Endodermal cell (in vitro differentiated cells): Measurements from ENCODE around the gene PTPRN2. TPM values are rescaled to one million over a fixed set of nuclear protein-coding genes. Genes with fewer than 3 reads are reported as not detected.

Experiments used
- DNase-seq: peaks from one replicate; pipeline ENCODE4 v3.0.0-alpha.2; 2017
- H3K27ac ChIP-seq: 2 replicates; pipeline ENCODE4 v1.5.1; 2013; ENCODE audit warnings: mild to moderate bottlenecking, low read depth, low read length, moderate library complexity
- H3K27me3 ChIP-seq: 2 replicates; pipeline ENCODE4 v1.6.1; 2013; ENCODE audit warnings: mild to moderate bottlenecking, low read length, moderate library complexity; ENCODE audit not compliant: insufficient read depth, control insufficient read depth, poor library complexity, severe bottlenecking
- H3K36me3 ChIP-seq: 2 replicates; pipeline ENCODE4 v1.7.0; 2013; ENCODE audit warnings: mild to moderate bottlenecking, low read length, moderate library complexity; ENCODE audit not compliant: control insufficient read depth, insufficient read depth
- H3K4me1 ChIP-seq: one replicate; pipeline ENCODE4 v1.7.0; 2013; ENCODE audit warnings: low read length; ENCODE audit not compliant: control insufficient read depth, insufficient read depth
- H3K4me3 ChIP-seq: 2 replicates; pipeline ENCODE4 v1.5.1; 2013; ENCODE audit warnings: mild to moderate bottlenecking, low read length, moderate library complexity
- H3K9ac ChIP-seq: 2 replicates; pipeline ENCODE4 v1.6.1; 2013; ENCODE audit warnings: mild to moderate bottlenecking, low read length, moderate library complexity; ENCODE audit not compliant: poor library complexity, severe bottlenecking; ENCODE audit errors: extremely low read depth
- H3K9me3 ChIP-seq: 2 replicates; pipeline ENCODE4 v1.6.1; 2013; ENCODE audit warnings: mild to moderate bottlenecking, low read length, moderate library complexity; ENCODE audit not compliant: control insufficient read depth
- H3K27ac Mint-ChIP-seq: 2 replicates; pipeline ENCODE4 v1.8.0; 2020; ENCODE audit warnings: mixed read lengths
- H3K27me3 Mint-ChIP-seq: 2 replicates; pipeline ENCODE4 v1.8.0; 2021; ENCODE audit warnings: mild to moderate bottlenecking, mixed read lengths; ENCODE audit not compliant: insufficient read depth
- H3K36me3 Mint-ChIP-seq: 2 replicates; pipeline ENCODE4 v1.8.0; 2020; ENCODE audit warnings: low read depth, mixed read lengths
- H3K4me1 Mint-ChIP-seq: 2 replicates; pipeline ENCODE4 v1.8.0; 2020; ENCODE audit warnings: mixed read lengths
- H3K4me3 Mint-ChIP-seq: 2 replicates; pipeline ENCODE4 v1.8.0; 2020; ENCODE audit warnings: mild to moderate bottlenecking, moderate library complexity, mixed read lengths
- H3K9me3 Mint-ChIP-seq: 2 replicates; pipeline ENCODE4 v1.8.0; 2020; ENCODE audit warnings: mild to moderate bottlenecking, mixed read lengths
- CTCF ChIP-seq: fragments of 200-600 bp; sonication (generic); conservative IDR thresholded peaks from 2 replicates; pipeline ENCODE4 v1.5.0; 2021; ENCODE audit warnings: antibody characterized with exemption, mild to moderate bottlenecking
- WGBS, 2 experiments: methylation state at CpG; one replicate each; pipeline versions ENCODE4 v1.1.5 to v1.1.7; 2013; ENCODE audit warnings: missing lambda C conversion rate in 2 of 2, mixed read lengths in 1 of 2; ENCODE audit not compliant: insufficient coverage in 1 of 2, insufficient read length in 1 of 2; 5-methylcytosine and 5-hydroxymethylcytosine counted together
- total RNA-seq, 2 donors: library from RNA; stranded (reverse); fragmentation: NEBNext Ultra II Directional in 1 of 2; extraction: Animal tissue kit (Norgen Biotek cat#: 25700) in 1 of 2; gene quantifications; 2 replicates in 1 of 2; 3 replicates in 1 of 2; pipeline ENCODE4 v1.2.1, GENCODE V29; 2021

Gene PTPRN2
- total RNA-seq, 2 donors from 2014 or later = 0.69 to 1.2 TPM

GRCh38 chr7:158351481-158351880, 236.1 kb downstream of the PTPRN2 start:
- H3K4me1 Mint-ChIP-seq = peaks cover 10% of the 10 kb centered on the region
- Histone ChIP-seq H3K27me3 (no peaks in the 10 kb centered on the region), H3K36me3 (no peaks in the 10 kb centered on the region), H3K4me1 (no peaks in the 10 kb centered on the region), H3K9me3 (peaks cover 75% of the 10 kb centered on the region), H3K9ac (no peak overlapping the region), H3K4me3 (no peak overlapping the region), H3K27ac (no peak overlapping the region)
- H3K9me3 Mint-ChIP-seq = peaks cover 17% of the 10 kb centered on the region
- H3K36me3 Mint-ChIP-seq = peaks cover 2% of the 10 kb centered on the region
- H3K27me3 Mint-ChIP-seq = peaks cover 42% of the 10 kb centered on the region
- WGBS, 2 experiments = 85 to 91% methylated on average over 8 to 9 of the region's 9 CpGs
- peak overlapping the region; percentile 53 for H3K4me3 Mint-ChIP-seq
- DNase-seq = peak; percentile 47
- no peak overlapping the region for H3K27ac Mint-ChIP-seq
- TF ChIP-seq CTCF = no peak

- H3K9me3 ChIP-seq = peaks cover 75% of the 10 kb centered on the region
- no peaks in the 10 kb centered on the region for H3K36me3 ChIP-seq
- Mint-ChIP-seq H3K36me3 (peaks cover 2% of the 10 kb centered on the region), H3K4me1 (peaks cover 5% of the 10 kb centered on the region), H3K27ac (no peak overlapping the region), H3K9me3 (peaks cover 17% of the 10 kb centered on the region), H3K4me3 (peak overlapping the region; percentile 53), H3K27me3 (peaks cover 42% of the 10 kb centered on the region)
- H3K9ac ChIP-seq = no peak overlapping the region
- TF ChIP-seq CTCF = no peak
- peak; percentile 45 for DNase-seq
- H3K4me1 ChIP-seq = no peaks in the 10 kb centered on the region
- no peak overlapping the region for H3K27ac ChIP-seq
- H3K4me3 ChIP-seq = no peak overlapping the region
- no peaks in the 10 kb centered on the region for H3K27me3 ChIP-seq
- WGBS, 2 experiments = 69 to 93% methylated on average over 3 to 11 of the region's 11 CpGs
These were observed 236.6 kb downstream of the PTPRN2 start for GRCh38 chr7:158351051-158351450.

GRCh38 chr7:158350166-158350900, 237.3 kb downstream of the PTPRN2 start:
- Mint-ChIP-seq H3K9me3 (peaks cover 14% of the 10 kb centered on the region), H3K36me3 (peaks cover 2% of the 10 kb centered on the region), H3K4me3 (no peak overlapping the region), H3K27me3 (peaks cover 41% of the 10 kb centered on the region), H3K27ac (no peak overlapping the region), H3K4me1 (peaks cover 5% of the 10 kb centered on the region)
- 77 to 84% methylated on average over 5 to 12 of the region's 12 CpGs for WGBS, 2 experiments
- no peak overlapping the region for H3K9ac ChIP-seq
- no peak for TF ChIP-seq CTCF
- no peaks in the 10 kb centered on the region for H3K36me3 ChIP-seq
- H3K27me3 ChIP-seq = no peaks in the 10 kb centered on the region
- no peak overlapping the region for H3K27ac ChIP-seq
- peak; percentile 37 for DNase-seq
- peaks cover 74% of the 10 kb centered on the region for H3K9me3 ChIP-seq
- no peaks in the 10 kb centered on the region for H3K4me1 ChIP-seq
- H3K4me3 ChIP-seq = no peak overlapping the region
